ENCODE results near the gene ROGDI. TPM values are rescaled to one million over a fixed set of nuclear protein-coding genes. Genes with fewer than 3 reads are reported as not detected.

ROGDI gene
- total RNA-seq, 3 donors from 2014 or later = 6.6 to 23.3 (median 21.2) TPM

DNA sequence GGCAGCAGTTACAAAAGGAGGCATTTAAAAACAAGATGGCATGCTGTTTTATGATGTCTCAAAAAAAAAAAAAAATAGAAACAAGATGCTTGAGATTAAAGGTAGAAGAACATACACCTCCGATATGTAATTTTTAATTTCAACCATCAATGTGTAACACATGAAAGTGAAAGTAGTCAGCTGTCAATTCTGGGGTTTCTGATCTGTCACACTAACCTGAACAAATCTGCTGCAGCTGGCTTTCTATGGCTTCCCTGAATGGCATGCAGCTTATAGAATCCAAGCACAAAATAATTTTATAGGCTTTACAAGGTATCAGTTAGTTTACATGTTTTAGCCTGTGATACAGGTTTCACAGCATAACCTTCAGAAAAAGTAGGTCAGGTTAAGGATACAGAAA, 31.2 kb upstream of the ROGDI start:
- Histone ChIP-seq H3K27me3 (no peaks in the 10 kb centered on the region), H3K27ac (no peak overlapping the region), H3K4me1 (no peaks in the 10 kb centered on the region), H3K36me3 (peaks cover 9% of the 10 kb centered on the region), H3K4me3 (no peak overlapping the region), H3K9me3 (no peaks in the 10 kb centered on the region)
- no peak for TF ChIP-seq POLR2A (IDR thresholded peaks at IDR 0.05)
- TF ChIP-seq POLR2AphosphoS5 (IDR thresholded peaks at IDR 0.05) = no peak
- no peak for DNase-seq (ENCODE audit: low spot score in 2 of 2)
- intact Hi-C loops (cut with DNase I; ENCODE audit: low total_unique reads) = no loop called here

DNA sequence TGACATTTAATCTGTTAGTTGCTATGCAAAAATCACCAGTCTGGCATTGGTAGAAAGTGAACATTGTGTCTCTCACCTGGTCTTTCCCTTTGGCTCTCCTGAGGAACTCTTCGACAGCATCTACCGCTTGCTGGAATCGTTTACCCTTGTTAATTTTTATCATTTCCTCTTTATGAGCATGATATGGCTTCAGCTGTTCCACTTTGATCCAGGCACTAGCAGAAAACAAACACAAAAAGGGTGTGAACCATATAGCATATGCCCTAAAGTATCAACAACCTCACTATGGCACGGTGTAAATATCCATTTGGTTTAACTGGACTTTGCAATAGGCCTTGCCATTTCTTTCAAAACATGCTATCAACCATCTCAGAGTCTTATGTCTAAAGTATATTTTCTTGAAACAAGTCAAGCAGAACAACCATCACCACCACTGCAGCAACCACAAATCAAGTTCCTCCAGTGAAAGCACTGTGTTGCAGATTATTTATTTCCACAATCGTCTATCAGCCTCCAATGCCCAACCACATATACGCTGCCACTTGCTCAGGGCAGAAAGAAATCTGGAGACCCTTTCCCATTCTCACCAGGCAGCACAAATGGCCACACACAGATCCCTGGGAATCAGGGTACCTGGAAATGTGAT, 30.4 kb upstream of the ROGDI start:
- intact Hi-C loops (cut with DNase I; ENCODE audit: low total_unique reads) = no loop called here
- no peak overlapping the region for H3K27ac ChIP-seq
- peaks cover 9% of the 10 kb centered on the region for H3K36me3 ChIP-seq
- no peaks in the 10 kb centered on the region for H3K4me1 ChIP-seq
- no peaks in the 10 kb centered on the region for H3K9me3 ChIP-seq
- TF ChIP-seq, protein P1, sequence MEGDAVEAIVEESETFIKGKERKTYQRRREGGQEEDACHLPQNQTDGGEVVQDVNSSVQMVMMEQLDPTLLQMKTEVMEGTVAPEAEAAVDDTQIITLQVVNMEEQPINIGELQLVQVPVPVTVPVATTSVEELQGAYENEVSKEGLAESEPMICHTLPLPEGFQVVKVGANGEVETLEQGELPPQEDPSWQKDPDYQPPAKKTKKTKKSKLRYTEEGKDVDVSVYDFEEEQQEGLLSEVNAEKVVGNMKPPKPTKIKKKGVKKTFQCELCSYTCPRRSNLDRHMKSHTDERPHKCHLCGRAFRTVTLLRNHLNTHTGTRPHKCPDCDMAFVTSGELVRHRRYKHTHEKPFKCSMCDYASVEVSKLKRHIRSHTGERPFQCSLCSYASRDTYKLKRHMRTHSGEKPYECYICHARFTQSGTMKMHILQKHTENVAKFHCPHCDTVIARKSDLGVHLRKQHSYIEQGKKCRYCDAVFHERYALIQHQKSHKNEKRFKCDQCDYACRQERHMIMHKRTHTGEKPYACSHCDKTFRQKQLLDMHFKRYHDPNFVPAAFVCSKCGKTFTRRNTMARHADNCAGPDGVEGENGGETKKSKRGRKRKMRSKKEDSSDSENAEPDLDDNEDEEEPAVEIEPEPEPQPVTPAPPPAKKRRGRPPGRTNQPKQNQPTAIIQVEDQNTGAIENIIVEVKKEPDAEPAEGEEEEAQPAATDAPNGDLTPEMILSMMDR (IDR thresholded peaks at IDR 0.05) = no peak
- no peaks in the 10 kb centered on the region for H3K27me3 ChIP-seq
- no peak for DNase-seq (ENCODE audit: low spot score in 2 of 2)
- H3K4me3 ChIP-seq = no peak overlapping the region

DNA sequence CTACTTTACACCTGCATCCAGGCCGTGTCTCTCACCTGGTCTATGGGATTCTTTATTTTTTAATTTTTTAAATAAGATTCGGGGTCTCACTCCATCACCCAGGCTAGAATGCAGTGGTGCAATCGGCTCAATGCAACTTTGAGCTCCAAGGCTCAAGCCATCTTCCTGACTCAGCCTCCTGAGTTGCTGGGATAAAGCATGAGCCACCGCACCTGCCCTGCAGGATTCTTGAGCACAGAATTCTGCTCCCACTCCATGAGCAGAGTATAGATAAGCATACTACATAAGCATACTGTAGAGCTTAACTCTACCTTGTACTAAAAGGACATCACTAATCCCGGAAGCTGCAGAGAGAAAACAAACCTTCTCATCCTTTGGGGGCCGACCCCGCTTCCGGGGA, 29.2 kb upstream of the ROGDI start:
- H3K4me3 ChIP-seq = no peak overlapping the region
- H3K4me1 ChIP-seq = no peaks in the 10 kb centered on the region
- no peak overlapping the region for H3K27ac ChIP-seq
- no peaks in the 10 kb centered on the region for H3K9me3 ChIP-seq
- intact Hi-C loops (cut with DNase I; ENCODE audit: low total_unique reads) = no loop called here
- TF ChIP-seq, protein P1 (IDR thresholded peaks at IDR 0.05) = no peak
- TF ChIP-seq POLR2A (IDR thresholded peaks at IDR 0.05) = no peak
- TF ChIP-seq POLR2AphosphoS5 (IDR thresholded peaks at IDR 0.05) = no peak
- H3K27me3 ChIP-seq = no peaks in the 10 kb centered on the region
- peaks cover 9% of the 10 kb centered on the region for H3K36me3 ChIP-seq
- DNase-seq (ENCODE audit: low spot score in 2 of 2) = no peak

DNA sequence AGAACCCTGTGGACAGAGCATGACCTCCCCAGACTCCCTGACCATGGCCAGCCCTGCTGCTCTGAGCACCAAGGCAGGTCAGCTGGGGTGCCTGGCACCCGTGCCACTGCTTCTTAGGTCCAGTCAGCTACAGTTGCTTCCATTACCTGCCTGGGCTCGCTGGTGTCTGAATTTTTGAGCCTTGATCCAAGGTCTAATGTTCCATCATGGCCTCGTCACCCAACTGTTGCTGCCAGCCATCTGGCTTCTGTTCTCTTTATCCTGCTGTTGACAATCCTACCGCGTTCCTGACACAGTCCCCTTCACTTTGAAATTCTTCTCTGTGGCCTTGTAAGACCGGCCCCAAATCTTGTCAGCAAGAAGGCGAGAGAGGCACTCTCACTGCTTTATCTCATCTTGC, 28.0 kb upstream of the ROGDI start:
- Histone ChIP-seq H3K4me1 (no peaks in the 10 kb centered on the region), H3K27me3 (no peaks in the 10 kb centered on the region), H3K9me3 (no peaks in the 10 kb centered on the region), H3K27ac (no peak overlapping the region), H3K36me3 (peaks cover 9% of the 10 kb centered on the region), H3K4me3 (no peak overlapping the region)
- DNase-seq (ENCODE audit: low spot score in 2 of 2) = no peak
- TF ChIP-seq POLR2A (IDR thresholded peaks at IDR 0.05) (no peak), POLR2AphosphoS5 (IDR thresholded peaks at IDR 0.05) (no peak)
- TF ChIP-seq, protein P1 (IDR thresholded peaks at IDR 0.05) = no peak
- intact Hi-C loops (cut with DNase I; ENCODE audit: low total_unique reads) = no loop called here

DNA sequence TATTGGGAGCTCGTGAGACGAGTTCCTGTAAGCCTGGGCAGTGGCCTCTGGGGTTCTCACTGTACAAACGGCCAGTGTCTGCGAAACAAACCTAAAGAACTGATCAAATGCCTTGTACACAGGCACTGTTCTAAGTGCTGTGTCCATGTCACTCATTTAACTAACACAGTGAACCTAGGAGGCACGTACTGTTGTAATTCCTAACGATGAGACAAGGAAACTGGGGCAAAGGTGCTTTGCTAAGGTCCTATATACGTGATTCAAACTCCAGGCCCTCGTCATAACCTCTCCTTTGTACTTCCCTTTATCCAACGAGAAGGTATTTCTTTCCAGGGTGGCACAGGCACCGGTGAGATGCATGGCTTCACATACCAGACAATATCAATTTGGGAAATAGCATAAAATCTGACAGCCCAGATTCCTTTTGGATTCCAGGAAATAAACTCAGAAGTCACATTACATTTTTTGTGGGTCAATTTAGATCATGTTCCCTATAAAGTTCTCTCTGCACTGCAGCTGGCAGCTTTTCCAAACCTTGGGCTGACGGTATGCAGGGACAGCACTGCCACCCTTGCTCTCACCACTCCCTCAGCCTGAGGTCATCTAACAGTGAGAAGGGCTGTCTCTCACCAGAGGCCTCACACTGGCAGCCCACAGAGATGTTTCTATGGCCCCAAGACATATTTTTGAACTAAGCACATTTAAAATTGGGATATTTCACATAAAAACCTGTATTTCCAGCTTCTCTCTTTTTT, 26.3 kb upstream of the ROGDI start:
- H3K4me1 ChIP-seq = no peaks in the 10 kb centered on the region
- peaks cover 9% of the 10 kb centered on the region for H3K36me3 ChIP-seq
- intact Hi-C loops (cut with DNase I; ENCODE audit: low total_unique reads) = no loop called here
- TF ChIP-seq, protein P1 (IDR thresholded peaks at IDR 0.05) = no peak
- TF ChIP-seq POLR2AphosphoS5 (IDR thresholded peaks at IDR 0.05) (no peak), POLR2A (IDR thresholded peaks at IDR 0.05) (no peak)
- no peak overlapping the region for H3K27ac ChIP-seq
- H3K27me3 ChIP-seq = no peaks in the 10 kb centered on the region
- no peaks in the 10 kb centered on the region for H3K9me3 ChIP-seq
- H3K4me3 ChIP-seq = no peak overlapping the region
- DNase-seq (ENCODE audit: low spot score in 2 of 2) = no peak
